Bronchial epithelial cell (primary cell): ENCODE results near the gene ACTR1A. TPM values are rescaled to one million over a fixed set of nuclear protein-coding genes. Genes with fewer than 3 reads are reported as not detected.

Source experiments
- DNase-seq: peaks from one replicate; pipeline ENCODE4 v3.0.0-alpha.2; 2010; ENCODE audit warnings: low read depth
- FAIRE-seq: peaks from 2 replicates; lab custom pipeline; 2011; peaks lifted over from hg19 to GRCh38; lab: Jason Lieb, UNC
- H3K27me3 ChIP-seq: 2 replicates; pipeline ENCODE4 v1.5.1; 2011; ENCODE audit warnings: low read length; ENCODE audit not compliant: control insufficient read depth, insufficient read depth
- H3K36me3 ChIP-seq: 2 replicates; pipeline ENCODE4 v1.5.1; 2011; ENCODE audit warnings: low read length; ENCODE audit not compliant: control insufficient read depth, insufficient read depth
- H3K4me3 ChIP-seq: 2 replicates; pipeline ENCODE4 v1.5.1; 2011; ENCODE audit warnings: mild to moderate bottlenecking, low read depth, low read length, control low read depth
- CTCF ChIP-seq: IDR thresholded peaks from 2 replicates; pipeline ENCODE4 v1.5.1; 2011; ENCODE audit warnings: mild to moderate bottlenecking, moderate library complexity, low read length, control low read depth, inconsistent platforms; ENCODE audit not compliant: insufficient read depth, severe bottlenecking
- total RNA-seq: library from RNA; depleted of rRNA; stranded (reverse); fragments of >200 nt; gene quantifications from 2 replicates; pipeline ENCODE4 v1.2.1, GENCODE V29; 2014

ACTR1A gene
- total RNA-seq, 1 donor from 2014 or later: 53.2 TPM

- FAIRE-seq: no peak
- H3K36me3 ChIP-seq: no peaks in the 10 kb centered on the region
Observed at GRCh38 chr10:102505462-102506115, 3.1 kb upstream of the ACTR1A start.

GRCh38 chr10:102504976-102505300 lies 2.4 kb upstream of the ACTR1A start:
- H3K27me3 ChIP-seq: no peaks in the 10 kb centered on the region
- peak overlapping the region; percentile 90 for H3K4me3 ChIP-seq
- TF ChIP-seq CTCF: no peak
- DNase-seq (no peak), FAIRE-seq (no peak)
- no peaks in the 10 kb centered on the region for H3K36me3 ChIP-seq

More at GRCh38 chr10:102505462-102506115, 3.1 kb upstream of the ACTR1A start:
- Histone ChIP-seq H3K27me3 (no peaks in the 10 kb centered on the region), H3K4me3 (no peak overlapping the region)
- DNase-seq: no peak
- TF ChIP-seq CTCF: no peak

- no peak for FAIRE-seq
- DNase-seq: peak; percentile 32
- TF ChIP-seq CTCF: no peak
- H3K27me3 ChIP-seq: no peaks in the 10 kb centered on the region
- H3K4me3 ChIP-seq: peak overlapping the region; percentile 90
- no peaks in the 10 kb centered on the region for H3K36me3 ChIP-seq
Observed at GRCh38 chr10:102504179-102504975, 1.9 kb upstream of the ACTR1A start.

- Histone ChIP-seq H3K4me3 (peak within 1 kb of the TSS; percentile 96), H3K27me3 (no peaks in the 10 kb centered on the region), H3K36me3 (no peaks in the 10 kb centered on the region)
- FAIRE-seq: no peak
- TF ChIP-seq CTCF: peak; percentile 86
- DNase-seq: peak; percentile 96
Observed at GRCh38 chr10:102503264-102504178, 1.0 kb upstream of the ACTR1A start, which contains the start of gene SUFU. SUFU (plus strand) TSS chr10:102503972; CDS start chr10:102504153, 181 bp downstream.

GRCh38 chr10:102502029-102502336 lies 529 bp downstream of the ACTR1A start:
- peak; percentile 96 for DNase-seq
- H3K36me3 ChIP-seq: no peaks in the 10 kb centered on the region
- H3K4me3 ChIP-seq: peak overlapping the region; percentile 96
- no peaks in the 10 kb centered on the region for H3K27me3 ChIP-seq
- no peak for TF ChIP-seq CTCF
- FAIRE-seq: no peak
